22Rv1 (cell line): ENCODE measurements around the gene NMS.

Experiments
- H3K27ac ChIP-seq: fragments of 450-650 bp; 2 replicates; pipeline ENCODE4 v1.5.1; 2017
- CTCF ChIP-seq: fragments of 450-650 bp; IDR thresholded peaks from 2 replicates; pipeline ENCODE4 v1.5.1; 2017; ENCODE audit warnings: mild to moderate bottlenecking
- ZFX ChIP-seq: fragments of 450-650 bp; IDR thresholded peaks from 2 replicates; pipeline ENCODE4 v1.6.1; 2017; ENCODE audit warnings: antibody characterized with exemption, borderline replicate concordance

The NMS gene

DNA sequence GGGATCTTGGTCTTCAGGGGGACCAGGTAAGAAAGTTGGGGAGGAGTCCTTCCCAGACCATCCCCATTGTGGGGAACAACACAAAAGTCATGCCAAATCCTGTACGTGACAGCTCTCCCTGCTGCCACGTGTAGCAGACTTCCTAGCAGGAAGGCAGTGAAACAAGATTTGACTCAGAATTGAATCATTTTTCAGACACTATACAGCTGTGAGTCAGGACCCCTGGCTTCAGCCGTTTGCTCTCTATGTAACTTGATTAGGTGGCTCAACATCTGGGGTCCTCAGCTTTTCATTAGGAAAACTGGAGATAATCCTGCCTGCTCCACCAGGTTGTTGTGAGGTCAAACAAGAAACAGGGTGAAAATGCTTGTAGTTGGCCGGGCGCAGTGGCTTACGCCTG, 59.6 kb downstream of the NMS start:
- H3K27ac ChIP-seq, result no peak overlapping the region
- no peak for TF ChIP-seq CTCF
- TF ChIP-seq ZFX, result no peak
